Measurements from ENCODE around the gene LETMD1.

DNA sequence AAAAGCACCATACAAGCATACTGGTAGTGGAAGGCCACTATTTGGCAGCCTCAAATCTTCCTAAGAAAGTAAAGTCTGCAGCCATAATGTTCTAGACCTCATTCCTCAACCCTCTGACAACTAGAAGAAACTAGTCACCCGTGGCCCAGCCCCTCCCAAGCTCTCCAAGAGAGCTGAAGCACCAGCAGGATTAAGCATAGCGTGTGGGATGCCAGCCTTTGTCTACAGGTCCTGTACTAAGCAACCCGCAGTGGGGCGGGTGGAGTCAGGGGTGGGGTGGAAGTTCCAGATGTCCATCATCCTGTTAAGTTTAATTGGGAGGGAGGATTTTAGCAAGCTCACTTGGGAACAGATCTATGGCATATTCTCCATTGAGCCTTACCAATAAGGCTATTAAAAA lies 36.2 kb upstream of the LETMD1 start:
- TF ChIP-seq, protein P1, sequence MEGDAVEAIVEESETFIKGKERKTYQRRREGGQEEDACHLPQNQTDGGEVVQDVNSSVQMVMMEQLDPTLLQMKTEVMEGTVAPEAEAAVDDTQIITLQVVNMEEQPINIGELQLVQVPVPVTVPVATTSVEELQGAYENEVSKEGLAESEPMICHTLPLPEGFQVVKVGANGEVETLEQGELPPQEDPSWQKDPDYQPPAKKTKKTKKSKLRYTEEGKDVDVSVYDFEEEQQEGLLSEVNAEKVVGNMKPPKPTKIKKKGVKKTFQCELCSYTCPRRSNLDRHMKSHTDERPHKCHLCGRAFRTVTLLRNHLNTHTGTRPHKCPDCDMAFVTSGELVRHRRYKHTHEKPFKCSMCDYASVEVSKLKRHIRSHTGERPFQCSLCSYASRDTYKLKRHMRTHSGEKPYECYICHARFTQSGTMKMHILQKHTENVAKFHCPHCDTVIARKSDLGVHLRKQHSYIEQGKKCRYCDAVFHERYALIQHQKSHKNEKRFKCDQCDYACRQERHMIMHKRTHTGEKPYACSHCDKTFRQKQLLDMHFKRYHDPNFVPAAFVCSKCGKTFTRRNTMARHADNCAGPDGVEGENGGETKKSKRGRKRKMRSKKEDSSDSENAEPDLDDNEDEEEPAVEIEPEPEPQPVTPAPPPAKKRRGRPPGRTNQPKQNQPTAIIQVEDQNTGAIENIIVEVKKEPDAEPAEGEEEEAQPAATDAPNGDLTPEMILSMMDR (IDR thresholded peaks at IDR 0.05), result no peak
- no peak for TF ChIP-seq POLR2AphosphoS5 (IDR thresholded peaks at IDR 0.05)
- TF ChIP-seq POLR2A (IDR thresholded peaks at IDR 0.05), result no peak
- no peak for TF ChIP-seq EP300 (IDR thresholded peaks at IDR 0.05)

All from stomach (tissue), 4 donors.